DND-41 (cell line): ENCODE data around the gene THOP1.

Experiments
- ATAC-seq: fragments of 200-7000 bp; cut with Tn5 transposase; 3 replicates; pipeline ENCODE4 v1.9.1; 2021; ENCODE audit warnings: low read depth; ENCODE audit not compliant: insufficient read depth
- DNase-seq: peaks from one replicate; pipeline ENCODE4 v3.0.0-alpha.2; 2020
- H2AFZ ChIP-seq: 2 replicates; pipeline ENCODE4 v1.6.0; 2012; ENCODE audit warnings: low read depth, low read length
- H3K27ac ChIP-seq: 2 replicates; pipeline ENCODE4 v1.5.1; 2012; ENCODE audit warnings: low read length, inconsistent platforms
- H3K27me3 ChIP-seq: fragments of 200-600 bp; sonication (generic); 2 replicates; pipeline ENCODE4 v1.6.0; 2012; ENCODE audit warnings: low read length, mild to moderate bottlenecking, inconsistent platforms; ENCODE audit not compliant: insufficient read depth, poor library complexity
- H3K36me3 ChIP-seq: 2 replicates; pipeline ENCODE4 v1.5.1; 2012; ENCODE audit warnings: low read length, inconsistent platforms; ENCODE audit not compliant: insufficient read depth
- H3K4me1 ChIP-seq: 2 replicates; pipeline ENCODE4 v1.5.1; 2012; ENCODE audit warnings: mild to moderate bottlenecking, low read length; ENCODE audit not compliant: insufficient read depth
- H3K4me2 ChIP-seq: 2 replicates; pipeline ENCODE4 v1.6.0; 2012; ENCODE audit warnings: mild to moderate bottlenecking, moderate library complexity, low read length, inconsistent platforms; ENCODE audit not compliant: insufficient read depth
- H3K4me3 ChIP-seq, 2 experiments: fragments of 200-600 bp in 1 of 2; shearing (Covaris generic) in 1 of 2; 2 replicates each; pipeline ENCODE4 v1.5.1; 2012 to 2016; ENCODE audit warnings: inconsistent platforms in 2 of 2, low read length in 2 of 2, mild to moderate bottlenecking in 2 of 2, low read depth in 1 of 2, moderate library complexity in 1 of 2
- H3K79me2 ChIP-seq: 2 replicates; pipeline ENCODE4 v1.6.0; 2012; ENCODE audit warnings: low read length, inconsistent platforms; ENCODE audit not compliant: insufficient read depth
- H3K9ac ChIP-seq: 2 replicates; pipeline ENCODE4 v1.6.0; 2012; ENCODE audit warnings: low read depth, mild to moderate bottlenecking, inconsistent platforms, low read length, moderate library complexity
- H3K9me3 ChIP-seq: 2 replicates; pipeline ENCODE4 v1.5.1; 2012; ENCODE audit warnings: low read length, moderate library complexity, mild to moderate bottlenecking, inconsistent platforms; ENCODE audit not compliant: insufficient read depth, severe bottlenecking
- H4K20me1 ChIP-seq: 2 replicates; pipeline ENCODE4 v1.6.0; 2012; ENCODE audit warnings: low read length; ENCODE audit not compliant: insufficient read depth
- EZH2 ChIP-seq: IDR thresholded peaks from 3 replicates; pipeline ENCODE4 v1.6.1; 2012; ENCODE audit warnings: borderline replicate concordance, low read depth, mild to moderate bottlenecking, moderate library complexity, low read length, inconsistent platforms; ENCODE audit not compliant: severe bottlenecking
- TF ChIP-seq, protein P1 (sequence below): IDR thresholded peaks from 2 replicates; pipeline ENCODE4 v1.5.1; 2012; ENCODE audit warnings: borderline replicate concordance, low read length, moderate library complexity, mild to moderate bottlenecking; ENCODE audit not compliant: poor library complexity, severe bottlenecking; ENCODE audit errors: extremely low read depth

THOP1 gene

GRCh38 chr19:2847507-2847906, 62.2 kb downstream of the THOP1 start:
- DNase-seq (no peak), ATAC-seq (no peak)
- peaks cover 7% of the 10 kb centered on the region for H4K20me1 ChIP-seq
- H3K4me2 ChIP-seq = no peak overlapping the region
- peaks cover 17% of the 10 kb centered on the region for H3K9me3 ChIP-seq
- TF ChIP-seq EZH2 = no peak
- no peaks in the 10 kb centered on the region for H3K27me3 ChIP-seq
- H3K4me1 ChIP-seq = peaks cover 14% of the 10 kb centered on the region
- peaks cover 42% of the 10 kb centered on the region for H3K36me3 ChIP-seq
- H2AFZ ChIP-seq = no peak overlapping the region
- no peak overlapping the region for H3K4me3 ChIP-seq
- H3K9ac ChIP-seq = no peak overlapping the region
- H3K27ac ChIP-seq = no peak overlapping the region
- H3K79me2 ChIP-seq = peaks cover 70% of the 10 kb centered on the region

GRCh38 chr19:2848616-2849015, 63.3 kb downstream of the THOP1 start:
- H3K9ac ChIP-seq = no peak overlapping the region
- no peak overlapping the region for H3K4me2 ChIP-seq
- H3K4me1 ChIP-seq = peaks cover 3% of the 10 kb centered on the region; the same call in 1 of the 2 replicates
- H4K20me1 ChIP-seq = peaks cover 4% of the 10 kb centered on the region
- H3K9me3 ChIP-seq = peaks cover 28% of the 10 kb centered on the region
- TF ChIP-seq, protein P1, sequence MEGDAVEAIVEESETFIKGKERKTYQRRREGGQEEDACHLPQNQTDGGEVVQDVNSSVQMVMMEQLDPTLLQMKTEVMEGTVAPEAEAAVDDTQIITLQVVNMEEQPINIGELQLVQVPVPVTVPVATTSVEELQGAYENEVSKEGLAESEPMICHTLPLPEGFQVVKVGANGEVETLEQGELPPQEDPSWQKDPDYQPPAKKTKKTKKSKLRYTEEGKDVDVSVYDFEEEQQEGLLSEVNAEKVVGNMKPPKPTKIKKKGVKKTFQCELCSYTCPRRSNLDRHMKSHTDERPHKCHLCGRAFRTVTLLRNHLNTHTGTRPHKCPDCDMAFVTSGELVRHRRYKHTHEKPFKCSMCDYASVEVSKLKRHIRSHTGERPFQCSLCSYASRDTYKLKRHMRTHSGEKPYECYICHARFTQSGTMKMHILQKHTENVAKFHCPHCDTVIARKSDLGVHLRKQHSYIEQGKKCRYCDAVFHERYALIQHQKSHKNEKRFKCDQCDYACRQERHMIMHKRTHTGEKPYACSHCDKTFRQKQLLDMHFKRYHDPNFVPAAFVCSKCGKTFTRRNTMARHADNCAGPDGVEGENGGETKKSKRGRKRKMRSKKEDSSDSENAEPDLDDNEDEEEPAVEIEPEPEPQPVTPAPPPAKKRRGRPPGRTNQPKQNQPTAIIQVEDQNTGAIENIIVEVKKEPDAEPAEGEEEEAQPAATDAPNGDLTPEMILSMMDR = no peak
- no peak for TF ChIP-seq EZH2
- no peak overlapping the region for H3K4me3 ChIP-seq
- no peak for DNase-seq
- H3K27ac ChIP-seq = no peak overlapping the region
- ATAC-seq = no peak
- H3K79me2 ChIP-seq = peaks cover 59% of the 10 kb centered on the region
- no peak overlapping the region for H2AFZ ChIP-seq
- H3K36me3 ChIP-seq = peaks cover 53% of the 10 kb centered on the region
- no peaks in the 10 kb centered on the region for H3K27me3 ChIP-seq

DNA sequence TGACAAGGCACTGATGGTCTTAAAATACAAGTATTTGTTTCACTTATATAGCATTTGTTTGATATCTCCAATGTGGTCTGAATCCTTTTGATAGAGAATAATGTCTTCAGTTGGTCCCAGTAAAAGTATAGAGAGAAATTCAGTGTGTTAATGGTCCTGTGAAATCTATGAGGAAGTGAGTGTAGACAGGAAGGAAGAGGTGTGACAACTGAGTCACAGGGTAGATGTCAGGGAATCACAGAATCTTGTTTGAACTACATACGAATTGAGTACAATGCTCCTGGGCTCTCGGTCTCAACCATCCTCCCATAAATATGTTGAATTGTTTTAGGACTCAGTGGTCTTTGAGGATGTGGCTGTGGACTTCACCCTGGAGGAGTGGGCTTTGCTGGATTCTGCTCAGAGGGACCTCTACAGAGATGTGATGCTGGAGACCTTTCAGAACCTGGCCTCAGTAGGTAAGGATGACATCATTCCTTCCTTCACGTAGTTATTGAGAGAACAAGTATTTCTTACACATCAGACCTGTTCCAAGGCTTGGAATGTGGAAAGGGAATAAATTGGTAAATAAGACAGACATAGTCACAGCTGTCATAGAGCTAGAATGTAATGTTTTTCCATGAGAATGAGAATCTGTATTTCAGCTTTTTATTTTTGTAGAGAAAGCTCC, 65.1 kb downstream of the THOP1 start:
- no peak for ATAC-seq
- no peak overlapping the region for H3K4me3 ChIP-seq
- peaks cover 3% of the 10 kb centered on the region; the same call in 1 of the 2 replicates for H3K4me1 ChIP-seq
- peaks cover 64% of the 10 kb centered on the region for H3K36me3 ChIP-seq
- H2AFZ ChIP-seq = no peak overlapping the region
- H3K27ac ChIP-seq = no peak overlapping the region
- H3K79me2 ChIP-seq = peaks cover 42% of the 10 kb centered on the region
- H3K4me2 ChIP-seq = no peak overlapping the region
- peaks cover 4% of the 10 kb centered on the region; the same call in 1 of the 2 replicates for H4K20me1 ChIP-seq
- H3K27me3 ChIP-seq = no peaks in the 10 kb centered on the region
- DNase-seq = no peak
- H3K9ac ChIP-seq = no peak overlapping the region
- H3K9me3 ChIP-seq = peaks cover 38% of the 10 kb centered on the region
- no peak for TF ChIP-seq EZH2

- Histone ChIP-seq H3K36me3 (peaks cover 60% of the 10 kb centered on the region), H3K27me3 (no peaks in the 10 kb centered on the region), H3K9me3 (peaks cover 38% of the 10 kb centered on the region), H3K4me3 (no peak overlapping the region), H3K79me2 (peaks cover 21% of the 10 kb centered on the region), H3K4me1 (peaks cover 25% of the 10 kb centered on the region), H3K9ac (no peak overlapping the region), H2AFZ (no peak overlapping the region), H3K27ac (no peak overlapping the region), H4K20me1 (no peaks in the 10 kb centered on the region), H3K4me2 (no peak overlapping the region)
- no peak for DNase-seq
- TF ChIP-seq, protein P1 = no peak
- TF ChIP-seq EZH2 = no peak
- no peak for ATAC-seq
Observed at GRCh38 chr19:2852598-2852997, 67.3 kb downstream of the THOP1 start.
